Type B pancreatic cell (in vitro differentiated cells): Measurements from ENCODE around the gene MUC6. TPM values are rescaled to one million over a fixed set of nuclear protein-coding genes. Genes with fewer than 3 reads are reported as not detected.

Source experiments
- DNase-seq: peaks from one replicate; pipeline ENCODE4 v3.0.0; 2021; ENCODE audit warnings: mixed read lengths; ENCODE audit not compliant: unreplicated experiment; ENCODE audit errors: extremely low spot score
- H3K27ac Mint-ChIP-seq: 2 replicates; pipeline ENCODE4 v1.8.0; 2021; ENCODE audit warnings: mild to moderate bottlenecking, mixed read lengths
- H3K27me3 Mint-ChIP-seq: 2 replicates; pipeline ENCODE4 v1.8.0; 2021; ENCODE audit warnings: mixed read lengths
- H3K36me3 Mint-ChIP-seq: 2 replicates; pipeline ENCODE4 v1.8.0; 2021; ENCODE audit warnings: mixed read lengths
- H3K4me1 Mint-ChIP-seq: one replicate; pipeline ENCODE4 v1.8.0; 2021; ENCODE audit warnings: mixed read lengths; ENCODE audit not compliant: unreplicated experiment
- H3K4me3 Mint-ChIP-seq: 2 replicates; pipeline ENCODE4 v1.8.0; 2021; ENCODE audit warnings: mild to moderate bottlenecking, mixed read lengths
- H3K9me3 Mint-ChIP-seq: 2 replicates; pipeline ENCODE4 v1.8.0; 2021; ENCODE audit warnings: mixed read lengths
- CTCF ChIP-seq: fragments of 200-600 bp; sonication (generic); conservative IDR thresholded peaks from 2 replicates; pipeline ENCODE4 v1.5.0; 2021; ENCODE audit warnings: antibody characterized with exemption, mild to moderate bottlenecking
- total RNA-seq: library from RNA; stranded (reverse); gene quantifications from 2 replicates; pipeline ENCODE4 v1.2.1, GENCODE V29; 2021; ENCODE audit warnings: low replicate concordance

MUC6 gene
- total RNA-seq, 1 donor from 2014 or later: 0.46 TPM

GRCh38 chr11:1013631-1013935 lies 22.9 kb downstream of the MUC6 start:
- peaks cover 20% of the 10 kb centered on the region for H3K36me3 Mint-ChIP-seq
- H3K27me3 Mint-ChIP-seq: no peaks in the 10 kb centered on the region
- no peak overlapping the region for H3K4me3 Mint-ChIP-seq
- H3K27ac Mint-ChIP-seq: no peak overlapping the region
- peaks cover 15% of the 10 kb centered on the region for H3K9me3 Mint-ChIP-seq
- DNase-seq: no peak
- no peaks in the 10 kb centered on the region for H3K4me1 Mint-ChIP-seq
- no peak for TF ChIP-seq CTCF

GRCh38 chr11:1012740-1013630 lies 23.5 kb downstream of the MUC6 start:
- DNase-seq: no peak

DNA sequence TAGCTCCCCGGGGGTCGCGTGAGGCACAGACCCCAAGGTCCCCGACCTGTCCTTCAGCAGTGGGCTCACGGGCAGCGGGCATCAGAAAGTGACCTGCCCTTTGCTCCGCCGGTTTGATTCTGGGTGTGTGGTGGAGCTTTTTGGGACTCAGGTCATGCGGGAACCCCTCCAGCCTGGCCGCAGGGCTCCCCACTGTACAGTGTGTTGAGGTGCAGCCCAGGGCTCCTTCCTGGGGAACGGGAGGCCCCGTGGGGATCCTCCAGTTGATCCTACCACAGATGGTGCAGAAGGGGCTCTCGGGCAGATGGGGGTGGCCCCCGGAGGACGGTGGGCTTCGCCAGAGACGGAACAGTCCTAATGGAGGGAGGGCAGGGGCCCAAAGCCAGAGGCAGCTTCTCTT lies 24.2 kb downstream of the MUC6 start:
- Mint-ChIP-seq H3K27me3 (no peaks in the 10 kb centered on the region), H3K9me3 (peaks cover 9% of the 10 kb centered on the region), H3K4me3 (no peak overlapping the region), H3K27ac (no peak overlapping the region), H3K36me3 (peaks cover 15% of the 10 kb centered on the region), H3K4me1 (no peaks in the 10 kb centered on the region)
- no peak for DNase-seq
- TF ChIP-seq CTCF: no peak

More at GRCh38 chr11:1012740-1013630, 23.5 kb downstream of the MUC6 start:
- no peaks in the 10 kb centered on the region for H3K27me3 Mint-ChIP-seq
- H3K27ac Mint-ChIP-seq: no peak overlapping the region
- H3K4me1 Mint-ChIP-seq: no peaks in the 10 kb centered on the region
- H3K36me3 Mint-ChIP-seq: peaks cover 20% of the 10 kb centered on the region
- H3K9me3 Mint-ChIP-seq: peaks cover 15% of the 10 kb centered on the region
- no peak overlapping the region for H3K4me3 Mint-ChIP-seq
- TF ChIP-seq CTCF: no peak

GRCh38 chr11:1011320-1011698 lies 25.2 kb downstream of the MUC6 start:
- no peak for TF ChIP-seq CTCF
- H3K4me3 Mint-ChIP-seq: no peak overlapping the region
- no peak overlapping the region for H3K27ac Mint-ChIP-seq
- H3K9me3 Mint-ChIP-seq: no peaks in the 10 kb centered on the region
- DNase-seq: no peak
- H3K36me3 Mint-ChIP-seq: peaks cover 8% of the 10 kb centered on the region
- H3K4me1 Mint-ChIP-seq: peaks cover 6% of the 10 kb centered on the region
- no peaks in the 10 kb centered on the region for H3K27me3 Mint-ChIP-seq

GRCh38 chr11:1010551-1011319 lies 25.8 kb downstream of the MUC6 start:
- Mint-ChIP-seq H3K36me3 (peaks cover 10% of the 10 kb centered on the region), H3K9me3 (no peaks in the 10 kb centered on the region), H3K27ac (no peak overlapping the region), H3K4me3 (no peak overlapping the region), H3K4me1 (peaks cover 11% of the 10 kb centered on the region), H3K27me3 (no peaks in the 10 kb centered on the region)
- TF ChIP-seq CTCF: no peak
- DNase-seq: no peak
